SJSA1 (cell line): ENCODE data around the gene HOXD3. TPM values are rescaled to one million over a fixed set of nuclear protein-coding genes. Genes with fewer than 3 reads are reported as not detected.

Source experiments
- DNase-seq, 2 experiments: peaks; one replicate each; pipeline ENCODE4 v3.0.0-alpha.2; 2015 to 2020; ENCODE audit warnings: low spot score in 2 of 2, low read depth in 1 of 2
- H3K27ac ChIP-seq: fragments of 250-450 bp; sonication (Bioruptor Pico); 2 replicates; pipeline ENCODE4 v1.5.1; 2020; ENCODE audit warnings: mild to moderate bottlenecking, moderate library complexity
- H3K27me3 ChIP-seq: fragments of 250-450 bp; sonication (Bioruptor Pico); replicated peaks from 2 replicates; pipeline ENCODE4 v1.5.1; 2020; ENCODE audit warnings: mild to moderate bottlenecking, moderate library complexity
- H3K36me3 ChIP-seq: fragments of 250-450 bp; sonication (Bioruptor Pico); 2 replicates; pipeline ENCODE4 v1.5.1; 2020; ENCODE audit warnings: mild to moderate bottlenecking
- H3K4me1 ChIP-seq: fragments of 250-450 bp; sonication (Bioruptor Pico); replicated peaks from 2 replicates; pipeline ENCODE4 v1.6.1; 2021; ENCODE audit warnings: mild to moderate bottlenecking
- H3K4me3 ChIP-seq: fragments of 250-450 bp; sonication (Bioruptor Pico); 2 replicates; pipeline ENCODE4 v1.5.1; 2020; ENCODE audit warnings: mild to moderate bottlenecking
- H3K9me3 ChIP-seq: fragments of 250-450 bp; sonication (Bioruptor Pico); replicated peaks from 2 replicates; pipeline ENCODE4 v1.5.1; 2020; ENCODE audit warnings: mild to moderate bottlenecking
- total RNA-seq: library from RNA; depleted of rRNA; stranded (reverse); fragments of >200 nt; shearing (Covaris generic); gene quantifications from 2 replicates; pipeline ENCODE4 v1.2.3, GENCODE V29; 2014

Gene HOXD3
- total RNA-seq, 1 experiment from 2014 or later: 0.66 TPM

- Histone ChIP-seq H3K4me1 (peaks cover 22% of the 10 kb centered on the region), H3K27me3 (no peaks in the 10 kb centered on the region), H3K4me3 (no peak overlapping the region)
Observed at GRCh38 chr2:176174824-176175708, 18.0 kb downstream of the HOXD3 start.

GRCh38 chr2:176175709-176176607 is 18.9 kb downstream of the HOXD3 start:
- peaks cover 22% of the 10 kb centered on the region for H3K4me1 ChIP-seq
- H3K27ac ChIP-seq: no peak overlapping the region
- no peaks in the 10 kb centered on the region for H3K27me3 ChIP-seq
- H3K4me3 ChIP-seq: no peak overlapping the region
- H3K9me3 ChIP-seq: no peaks in the 10 kb centered on the region
- DNase-seq: no peak
- H3K36me3 ChIP-seq: no peaks in the 10 kb centered on the region

More at GRCh38 chr2:176174824-176175708, 18.0 kb downstream of the HOXD3 start:
- Histone ChIP-seq H3K27ac (no peak overlapping the region), H3K9me3 (no peaks in the 10 kb centered on the region), H3K36me3 (no peaks in the 10 kb centered on the region)
- no peak for DNase-seq

- peak overlapping the region; percentile 46 for H3K4me3 ChIP-seq
- peaks cover 22% of the 10 kb centered on the region for H3K4me1 ChIP-seq
- H3K36me3 ChIP-seq: no peaks in the 10 kb centered on the region
- no peaks in the 10 kb centered on the region for H3K27me3 ChIP-seq
- DNase-seq: no peak
- H3K9me3 ChIP-seq: no peaks in the 10 kb centered on the region
- H3K27ac ChIP-seq: peak overlapping the region; percentile 28
Observed at GRCh38 chr2:176177580-176178037, 20.5 kb downstream of the HOXD3 start.

GRCh38 chr2:176178038-176178756 is 21.1 kb downstream of the HOXD3 start:
- H3K4me1 ChIP-seq: peaks cover 25% of the 10 kb centered on the region
- H3K4me3 ChIP-seq: peak overlapping the region; percentile 46
- no peaks in the 10 kb centered on the region for H3K27me3 ChIP-seq
- no peaks in the 10 kb centered on the region for H3K36me3 ChIP-seq
- no peaks in the 10 kb centered on the region for H3K9me3 ChIP-seq
- peak in 1 of 2 experiments; percentile 57 for DNase-seq
- H3K27ac ChIP-seq: peak overlapping the region; percentile 28

GRCh38 chr2:176178757-176179295 is 21.7 kb downstream of the HOXD3 start:
- H3K27ac ChIP-seq: no peak overlapping the region
- peak overlapping the region; percentile 46 for H3K4me3 ChIP-seq
- no peaks in the 10 kb centered on the region for H3K27me3 ChIP-seq
- peak in 1 of 2 experiments; percentile 34 for DNase-seq
- H3K9me3 ChIP-seq: no peaks in the 10 kb centered on the region
- H3K4me1 ChIP-seq: peaks cover 25% of the 10 kb centered on the region
- no peaks in the 10 kb centered on the region for H3K36me3 ChIP-seq

- peaks cover 25% of the 10 kb centered on the region for H3K4me1 ChIP-seq
- no peaks in the 10 kb centered on the region for H3K36me3 ChIP-seq
- DNase-seq: no peak
- H3K27ac ChIP-seq: no peak overlapping the region
- H3K27me3 ChIP-seq: no peaks in the 10 kb centered on the region; the same call in 1 of the 2 replicates
- no peaks in the 10 kb centered on the region for H3K9me3 ChIP-seq
- H3K4me3 ChIP-seq: no peak overlapping the region
Observed at GRCh38 chr2:176181551-176181950, 24.4 kb downstream of the HOXD3 start.

- H3K36me3 ChIP-seq: no peaks in the 10 kb centered on the region
- no peaks in the 10 kb centered on the region for H3K9me3 ChIP-seq
- no peak for DNase-seq
- H3K4me3 ChIP-seq: no peak overlapping the region
- H3K27ac ChIP-seq: no peak overlapping the region
- peaks cover 4% of the 10 kb centered on the region for H3K27me3 ChIP-seq
- peaks cover 23% of the 10 kb centered on the region for H3K4me1 ChIP-seq
Observed at GRCh38 chr2:176182671-176183070, 25.6 kb downstream of the HOXD3 start.

- no peak for DNase-seq
- H3K27ac ChIP-seq: no peak overlapping the region
- no peaks in the 10 kb centered on the region for H3K36me3 ChIP-seq
- peaks cover 20% of the 10 kb centered on the region for H3K4me1 ChIP-seq
- no peak overlapping the region for H3K4me3 ChIP-seq
- 0 out of 2 replicates have a peak, but pooled peaks cover 4% of the 10 kb centered on the region for H3K9me3 ChIP-seq
- peaks cover 17% of the 10 kb centered on the region for H3K27me3 ChIP-seq
Observed at GRCh38 chr2:176184749-176185148, 27.6 kb downstream of the HOXD3 start.

GRCh38 chr2:176186024-176186423 is 28.9 kb downstream of the HOXD3 start:
- peaks cover 29% of the 10 kb centered on the region for H3K27me3 ChIP-seq
- no peaks in the 10 kb centered on the region for H3K36me3 ChIP-seq
- H3K4me1 ChIP-seq: peaks cover 20% of the 10 kb centered on the region
- DNase-seq: no peak
- no peak overlapping the region for H3K27ac ChIP-seq
- no peak overlapping the region for H3K4me3 ChIP-seq
- H3K9me3 ChIP-seq: 0 out of 2 replicates have a peak, but pooled peaks cover 4% of the 10 kb centered on the region

GRCh38 chr2:176187200-176187898 is 30.2 kb downstream of the HOXD3 start:
- peaks cover 39% of the 10 kb centered on the region for H3K27me3 ChIP-seq
- no peak overlapping the region for H3K27ac ChIP-seq
- H3K4me1 ChIP-seq: peaks cover 20% of the 10 kb centered on the region
- H3K36me3 ChIP-seq: no peaks in the 10 kb centered on the region
- peak overlapping the region; percentile 63 for H3K4me3 ChIP-seq
- peak in 1 of 2 experiments; percentile 29 for DNase-seq
- 0 out of 2 replicates have a peak, but pooled peaks cover 4% of the 10 kb centered on the region for H3K9me3 ChIP-seq

GRCh38 chr2:176187899-176188773 is 31.0 kb downstream of the HOXD3 start, which contains the start of gene HOXD1:
Gene HOXD1 (plus strand): TSS chr2:176188668. CDS start chr2:176188802, 134 bp downstream.
- Histone ChIP-seq H3K36me3 (no peaks in the 10 kb centered on the region), H3K27ac (no peak within 1 kb of the TSS), H3K27me3 (peaks cover 47% of the 10 kb centered on the region), H3K4me1 (peaks cover 17% of the 10 kb centered on the region), H3K9me3 (0 out of 2 replicates have a peak, but pooled peaks cover 4% of the 10 kb centered on the region), H3K4me3 (peak within 1 kb of the TSS; percentile 63)
- DNase-seq: peak; percentile 49 to 52
